ENCODE data around the gene MCRS1. TPM values are rescaled to one million over a fixed set of nuclear protein-coding genes. Genes with fewer than 3 reads are reported as not detected.

Gene MCRS1
- total and polyA plus RNA-seq, 4 donors, result 35.6 to 55.8 (median 49.0) TPM

DNA sequence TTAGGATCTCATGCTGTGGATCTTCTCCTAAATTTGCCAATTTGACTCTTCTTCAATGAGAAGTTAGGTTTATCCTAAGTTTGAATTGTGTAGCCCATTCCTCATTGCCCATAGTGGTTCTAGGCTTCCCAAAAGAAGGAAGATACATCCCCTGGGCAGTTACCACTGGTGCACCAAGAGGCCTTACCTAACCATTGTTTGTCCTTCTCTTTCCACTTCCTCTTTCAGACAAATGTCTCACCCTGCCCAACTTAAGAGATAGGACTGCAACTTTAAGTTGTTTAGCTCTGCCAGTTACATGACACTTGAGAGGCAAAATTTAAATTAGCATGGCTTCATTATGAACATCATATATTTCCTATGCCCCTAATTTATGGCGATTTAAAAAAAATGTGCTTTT lies 38.5 kb downstream of the MCRS1 start:
- Histone ChIP-seq H3K9ac (ENCODE audit: insufficient read depth in 1 of 2, low read length in 2 of 2) (no peak overlapping the region), H3K36me3 (ENCODE audit: control insufficient read depth in 4 of 4, insufficient read depth in 4 of 4, low read length in 4 of 4) (peaks cover 5 to 23% (median 15%) of the 10 kb centered on the region in 4 donors), H3K4me3 (no peak overlapping the region), H3K4me1 (ENCODE audit: control insufficient read depth in 5 of 5, insufficient read depth in 5 of 5, low read length in 5 of 5) (peaks cover 0 to 3% (median 0%) of the 10 kb centered on the region in 5 donors), H3K9me3 (ENCODE audit: control insufficient read depth in 4 of 4, insufficient read depth in 3 of 4, low read length in 3 of 4) (no peaks in the 10 kb centered on the region), H3K27ac (ENCODE audit: low read depth in 1 of 2, low read length in 1 of 2) (no peak overlapping the region), H3K27me3 (ENCODE audit: control insufficient read depth in 3 of 3, insufficient read depth in 3 of 3, low read length in 2 of 3) (no peaks in the 10 kb centered on the region)
- 82 to 97% methylated on average over 1 of the region's 1 CpG for WGBS, 2 donors
- TF ChIP-seq, protein P1, sequence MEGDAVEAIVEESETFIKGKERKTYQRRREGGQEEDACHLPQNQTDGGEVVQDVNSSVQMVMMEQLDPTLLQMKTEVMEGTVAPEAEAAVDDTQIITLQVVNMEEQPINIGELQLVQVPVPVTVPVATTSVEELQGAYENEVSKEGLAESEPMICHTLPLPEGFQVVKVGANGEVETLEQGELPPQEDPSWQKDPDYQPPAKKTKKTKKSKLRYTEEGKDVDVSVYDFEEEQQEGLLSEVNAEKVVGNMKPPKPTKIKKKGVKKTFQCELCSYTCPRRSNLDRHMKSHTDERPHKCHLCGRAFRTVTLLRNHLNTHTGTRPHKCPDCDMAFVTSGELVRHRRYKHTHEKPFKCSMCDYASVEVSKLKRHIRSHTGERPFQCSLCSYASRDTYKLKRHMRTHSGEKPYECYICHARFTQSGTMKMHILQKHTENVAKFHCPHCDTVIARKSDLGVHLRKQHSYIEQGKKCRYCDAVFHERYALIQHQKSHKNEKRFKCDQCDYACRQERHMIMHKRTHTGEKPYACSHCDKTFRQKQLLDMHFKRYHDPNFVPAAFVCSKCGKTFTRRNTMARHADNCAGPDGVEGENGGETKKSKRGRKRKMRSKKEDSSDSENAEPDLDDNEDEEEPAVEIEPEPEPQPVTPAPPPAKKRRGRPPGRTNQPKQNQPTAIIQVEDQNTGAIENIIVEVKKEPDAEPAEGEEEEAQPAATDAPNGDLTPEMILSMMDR (IDR thresholded peaks at IDR 0.05; ENCODE audit: control extremely low read depth, extremely low read depth), result no peak
- DNase-seq, result no peak
- no peak for ATAC-seq (ENCODE audit: insufficient read depth, low FRiP score)

DNA sequence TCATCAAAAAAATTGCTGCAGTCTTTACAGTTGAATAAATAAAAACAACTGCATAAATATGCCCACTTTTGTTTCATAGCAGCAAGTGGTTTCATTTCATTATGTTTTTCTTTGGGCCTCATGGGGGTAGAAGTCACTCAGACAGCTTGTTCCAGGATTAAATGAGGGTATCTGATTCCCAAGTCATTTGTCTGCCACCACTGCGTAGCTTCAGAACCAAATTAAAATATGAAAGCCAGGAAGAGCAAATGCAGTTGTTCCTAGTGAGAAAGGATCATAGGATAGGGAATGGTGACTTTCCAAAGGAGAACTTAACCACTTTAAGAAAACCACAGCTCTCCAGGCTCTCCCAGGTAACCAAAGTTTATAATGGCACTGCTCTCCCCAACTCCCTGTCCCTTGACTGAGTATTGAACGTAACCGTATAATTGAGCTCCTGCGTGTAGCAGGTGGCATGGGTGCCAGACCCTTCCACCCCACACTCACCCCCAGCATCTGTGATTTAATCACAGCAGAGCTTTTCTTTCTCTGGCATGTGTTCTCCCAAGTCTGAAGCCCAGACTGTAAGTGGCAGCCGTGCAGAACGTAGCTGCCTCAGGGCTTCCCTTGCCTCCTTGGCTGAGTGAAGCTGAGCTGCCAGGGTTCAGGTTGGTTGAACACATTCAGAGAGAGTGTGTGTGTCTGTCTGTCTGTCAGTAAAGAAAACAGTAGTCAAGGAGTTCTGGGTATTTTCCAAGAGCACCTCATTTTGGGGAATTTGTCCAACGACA lies 40.4 kb downstream of the MCRS1 start:
- no peak overlapping the region for H3K4me3 ChIP-seq
- peaks cover 0 to 4% (median 0%) of the 10 kb centered on the region in 5 donors for H3K4me1 ChIP-seq (ENCODE audit: control insufficient read depth in 5 of 5, insufficient read depth in 5 of 5, low read length in 5 of 5)
- H3K27me3 ChIP-seq (ENCODE audit: control insufficient read depth in 3 of 3, insufficient read depth in 3 of 3, low read length in 2 of 3), result no peaks in the 10 kb centered on the region
- TF ChIP-seq, protein P1 (IDR thresholded peaks at IDR 0.05; ENCODE audit: control extremely low read depth, extremely low read depth), result no peak
- WGBS, 2 donors, result 89 to 96% methylated on average over 7 of the region's 7 CpGs
- no peak for DNase-seq
- ATAC-seq (ENCODE audit: insufficient read depth, low FRiP score), result no peak
- no peak overlapping the region for H3K27ac ChIP-seq (ENCODE audit: low read depth in 1 of 2, low read length in 1 of 2)
- H3K9me3 ChIP-seq (ENCODE audit: control insufficient read depth in 4 of 4, insufficient read depth in 3 of 4, low read length in 3 of 4), result no peaks in the 10 kb centered on the region
- H3K36me3 ChIP-seq (ENCODE audit: control insufficient read depth in 4 of 4, insufficient read depth in 4 of 4, low read length in 4 of 4), result peaks cover 11 to 25% (median 16%) of the 10 kb centered on the region in 4 donors
- H3K9ac ChIP-seq (ENCODE audit: insufficient read depth in 1 of 2, low read length in 2 of 2), result no peak overlapping the region

DNA sequence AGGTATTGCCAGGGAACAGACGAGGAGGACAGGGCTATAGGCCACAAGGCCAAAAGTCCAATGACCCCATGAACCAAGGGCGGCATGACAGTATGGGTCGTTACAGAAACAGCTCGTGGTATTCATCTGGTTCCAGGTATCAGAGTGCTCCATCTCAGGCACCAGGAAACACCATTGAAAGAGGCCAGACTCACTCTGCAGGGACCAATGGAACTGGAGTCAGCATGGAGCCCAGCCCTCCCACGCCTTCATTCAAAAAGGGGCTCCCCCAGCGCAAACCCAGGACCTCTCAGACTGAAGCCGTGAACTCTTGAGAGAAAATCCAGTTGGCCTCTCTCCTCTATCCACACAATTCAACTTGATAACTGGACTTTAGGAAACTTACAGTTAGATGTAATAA lies 42.0 kb downstream of the MCRS1 start:
- ATAC-seq (ENCODE audit: insufficient read depth, low FRiP score) (no peak), DNase-seq (no peak)
- no peak overlapping the region for H3K9ac ChIP-seq (ENCODE audit: insufficient read depth in 1 of 2, low read length in 2 of 2)
- TF ChIP-seq, protein P1 (IDR thresholded peaks at IDR 0.05; ENCODE audit: control extremely low read depth, extremely low read depth), result no peak
- H3K4me3 ChIP-seq, result no peak overlapping the region
- peaks cover 0 to 4% (median 0%) of the 10 kb centered on the region in 5 donors for H3K4me1 ChIP-seq (ENCODE audit: control insufficient read depth in 5 of 5, insufficient read depth in 5 of 5, low read length in 5 of 5)
- no peak overlapping the region for H3K27ac ChIP-seq (ENCODE audit: low read depth in 1 of 2, low read length in 1 of 2)
- peaks cover 16 to 26% (median 19%) of the 10 kb centered on the region in 4 donors for H3K36me3 ChIP-seq (ENCODE audit: control insufficient read depth in 4 of 4, insufficient read depth in 4 of 4, low read length in 4 of 4)
- 95 to 96% methylated on average over 7 of the region's 7 CpGs for WGBS, 2 donors
- no peaks in the 10 kb centered on the region for H3K9me3 ChIP-seq (ENCODE audit: control insufficient read depth in 4 of 4, insufficient read depth in 3 of 4, low read length in 3 of 4)
- H3K27me3 ChIP-seq (ENCODE audit: control insufficient read depth in 3 of 3, insufficient read depth in 3 of 3, low read length in 2 of 3), result no peaks in the 10 kb centered on the region

Data from lung (tissue), 12 donors.